Psoas muscle (tissue), 8 donors: ENCODE data around the gene ZNF263. TPM values are rescaled to one million over a fixed set of nuclear protein-coding genes. Genes with fewer than 3 reads are reported as not detected.

Experiments used
- ATAC-seq, 4 donors: fragments of 200-7000 bp; cut with Tn5 transposase; one replicate each; pipeline ENCODE4 v1.9.1; 2020; ENCODE audit warnings: moderate library complexity in 3 of 4, mild to moderate bottlenecking in 2 of 4
- DNase-seq, 2 donors: peaks; one replicate each; pipeline ENCODE4 v3.0.0-alpha.2; 2020
- H3K27ac ChIP-seq: fragments of 200-600 bp; one replicate; pipeline ENCODE4 v1.8.0; 2022
- H3K27me3 ChIP-seq, 3 donors: fragments of 200-600 bp in 1 of 3; one replicate each; pipeline versions ENCODE4 v1.6.1 to v1.8.0; 2013 to 2022; ENCODE audit warnings: low read length in 2 of 3, mild to moderate bottlenecking in 2 of 3, moderate library complexity in 1 of 3; ENCODE audit not compliant: insufficient read depth in 3 of 3
- H3K36me3 ChIP-seq, 2 donors: fragments of 200-600 bp in 1 of 2; one replicate each; pipeline versions ENCODE4 v1.6.1 to v1.8.0; 2013 to 2022; ENCODE audit warnings: low read depth in 1 of 2, mild to moderate bottlenecking in 1 of 2, moderate library complexity in 1 of 2; ENCODE audit not compliant: insufficient read depth in 1 of 2
- H3K4me1 ChIP-seq: fragments of 200-600 bp; one replicate; pipeline ENCODE4 v1.8.0; 2022
- H3K4me3 ChIP-seq: fragments of 200-600 bp; one replicate; pipeline ENCODE4 v1.8.0; 2022; ENCODE audit warnings: mild to moderate bottlenecking
- H3K9me3 ChIP-seq: fragments of 200-600 bp; one replicate; pipeline ENCODE4 v1.8.0; 2022
- WGBS, 3 donors: extraction: QIAGEN DNeasy Blood & Tissue Kit; methylation state at CpG; one replicate each; pipeline versions ENCODE4 v1.1.6 to v1.1.7; 2013; 5-methylcytosine and 5-hydroxymethylcytosine counted together
- intact Hi-C, 2 donors: fragments of 100-400 bp; cut with DNase I; formaldehyde crosslinking; loops; one replicate each; pipeline versions ENCODE4 v1.11.0 to v1.14.2; 2022
- polyA plus RNA-seq, 3 donors: library from polyadenylated mRNA; stranded (reverse); fragments of 200-250 nt; gene quantifications; one replicate each; pipeline ENCODE4 v1.2.3, GENCODE V29; 2013
- total RNA-seq, 4 donors: library from RNA; stranded (reverse); fragmentation: NEBNext Ultra II Directional in 2 of 4; extraction: Animal tissue kit (Norgen Biotek cat#: 25700) in 2 of 4; gene quantifications; one replicate each; pipeline versions ENCODE4 v1.2.1 to v1.2.4, GENCODE V29; 2021 to 2023
- TF ChIP-seq, protein P1 (sequence below): fragments of 200-600 bp; IDR thresholded peaks from one replicate; pipeline ENCODE4 v1.8.0; 2022; ENCODE audit warnings: antibody characterized with exemption
- donor health status: healthy with polysubstance abuse.
- donor health status: DM: no; HTN: no; CAD: no; lungs with moderate emphysema.
- donor health status: Bipolar disorder and iron deficiency.
- donor health status: healthy.
- donor health status: DM: yes; HTN: yes; CAD: no.
- donor health status: DM: no; HTN: no; CAD: no.
- donor health status: DM: no; HTN: no; CAD: no.
- donor health status: DM: yes; HTN: yes; CAD: no.

Gene ZNF263
- total and polyA plus RNA-seq, 7 donors = 6.1 to 23.9 (median 11.8) TPM

DNA sequence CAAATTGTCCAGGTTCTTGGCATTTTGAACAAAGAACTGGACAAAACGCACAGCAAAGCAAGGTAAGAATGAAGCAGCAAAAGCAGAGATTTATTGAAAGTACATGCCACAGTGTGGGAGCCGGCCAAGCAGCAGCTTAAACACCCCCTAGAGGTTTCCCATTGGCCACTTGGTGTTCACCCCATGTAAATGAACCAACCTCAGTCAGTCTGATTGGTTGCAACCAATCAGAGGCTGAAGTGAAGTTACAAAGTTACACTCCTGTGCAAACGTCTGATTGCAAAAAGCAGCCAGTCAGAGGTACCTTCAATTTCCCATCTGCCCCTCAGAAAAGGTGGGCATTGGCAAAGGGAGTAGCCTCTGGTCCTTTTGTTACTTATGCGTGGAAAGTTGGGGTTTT lies 8.8 kb upstream of the ZNF263 start:
- ATAC-seq (no peak), DNase-seq (no peak)
- no peak overlapping the region for H3K27ac ChIP-seq
- H3K36me3 ChIP-seq = no peaks in the 10 kb centered on the region
- intact Hi-C loops = no loop called here
- peaks cover 4% of the 10 kb centered on the region for H3K9me3 ChIP-seq
- TF ChIP-seq, protein P1, sequence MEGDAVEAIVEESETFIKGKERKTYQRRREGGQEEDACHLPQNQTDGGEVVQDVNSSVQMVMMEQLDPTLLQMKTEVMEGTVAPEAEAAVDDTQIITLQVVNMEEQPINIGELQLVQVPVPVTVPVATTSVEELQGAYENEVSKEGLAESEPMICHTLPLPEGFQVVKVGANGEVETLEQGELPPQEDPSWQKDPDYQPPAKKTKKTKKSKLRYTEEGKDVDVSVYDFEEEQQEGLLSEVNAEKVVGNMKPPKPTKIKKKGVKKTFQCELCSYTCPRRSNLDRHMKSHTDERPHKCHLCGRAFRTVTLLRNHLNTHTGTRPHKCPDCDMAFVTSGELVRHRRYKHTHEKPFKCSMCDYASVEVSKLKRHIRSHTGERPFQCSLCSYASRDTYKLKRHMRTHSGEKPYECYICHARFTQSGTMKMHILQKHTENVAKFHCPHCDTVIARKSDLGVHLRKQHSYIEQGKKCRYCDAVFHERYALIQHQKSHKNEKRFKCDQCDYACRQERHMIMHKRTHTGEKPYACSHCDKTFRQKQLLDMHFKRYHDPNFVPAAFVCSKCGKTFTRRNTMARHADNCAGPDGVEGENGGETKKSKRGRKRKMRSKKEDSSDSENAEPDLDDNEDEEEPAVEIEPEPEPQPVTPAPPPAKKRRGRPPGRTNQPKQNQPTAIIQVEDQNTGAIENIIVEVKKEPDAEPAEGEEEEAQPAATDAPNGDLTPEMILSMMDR = no peak
- no peaks in the 10 kb centered on the region for H3K27me3 ChIP-seq
- WGBS, 3 donors = 41 to 53% (median 50%) methylated on average over 4 of the region's 4 CpGs
- no peaks in the 10 kb centered on the region for H3K4me1 ChIP-seq
- no peak overlapping the region for H3K4me3 ChIP-seq

DNA sequence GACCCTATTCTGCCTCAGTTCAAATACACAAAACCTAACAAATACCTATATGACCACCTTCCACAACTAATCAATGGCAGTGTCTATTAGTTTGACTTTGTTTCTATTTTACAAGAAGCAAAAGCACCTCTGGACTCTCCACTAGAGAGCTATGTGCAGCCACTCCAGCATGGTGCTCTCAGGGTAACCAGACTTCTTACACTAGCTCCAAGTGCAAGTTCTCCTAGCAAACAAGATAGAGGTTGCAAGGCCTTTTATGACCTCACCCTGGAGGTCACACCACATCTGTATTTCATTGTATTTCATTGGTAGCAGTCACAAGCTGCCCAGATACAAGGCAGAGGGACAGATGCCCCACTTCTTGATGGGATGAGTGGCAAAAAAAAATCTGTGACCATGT lies 8.3 kb upstream of the ZNF263 start:
- Histone ChIP-seq H3K36me3 (no peaks in the 10 kb centered on the region), H3K4me3 (no peak overlapping the region), H3K9me3 (peaks cover 2% of the 10 kb centered on the region), H3K4me1 (no peaks in the 10 kb centered on the region), H3K27ac (no peak overlapping the region), H3K27me3 (no peaks in the 10 kb centered on the region)
- TF ChIP-seq, protein P1 = no peak
- no peak for ATAC-seq
- intact Hi-C loops = no loop called here
- DNase-seq = no peak

DNA sequence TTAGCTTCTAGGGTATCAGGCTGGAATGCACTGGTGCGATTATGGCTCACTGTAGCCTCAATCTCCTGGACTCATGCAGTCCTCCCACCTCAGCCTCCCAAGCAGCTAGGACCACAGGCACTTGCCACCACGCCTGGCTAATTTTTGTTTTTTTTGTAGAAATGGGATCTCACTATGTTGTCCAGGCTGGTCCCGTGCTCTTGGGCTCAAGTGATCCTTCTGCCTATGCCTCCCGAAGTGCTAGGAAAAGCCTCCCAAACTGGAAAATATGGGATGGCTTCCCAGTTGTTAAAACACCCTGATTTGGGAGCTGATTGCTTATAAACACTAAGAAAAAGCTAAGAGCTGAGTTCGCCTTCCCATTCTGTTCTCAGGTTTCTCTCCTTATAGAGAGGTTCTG lies 6.6 kb upstream of the ZNF263 start:
- Histone ChIP-seq H3K4me1 (no peaks in the 10 kb centered on the region), H3K27me3 (no peaks in the 10 kb centered on the region), H3K4me3 (no peak overlapping the region), H3K36me3 (no peaks in the 10 kb centered on the region), H3K9me3 (no peaks in the 10 kb centered on the region), H3K27ac (no peak overlapping the region)
- ATAC-seq = no peak
- TF ChIP-seq, protein P1 = no peak
- DNase-seq = no peak
- intact Hi-C loops = no loop called here
- 75 to 81% (median 75%) methylated on average over 5 of the region's 5 CpGs for WGBS, 3 donors

DNA sequence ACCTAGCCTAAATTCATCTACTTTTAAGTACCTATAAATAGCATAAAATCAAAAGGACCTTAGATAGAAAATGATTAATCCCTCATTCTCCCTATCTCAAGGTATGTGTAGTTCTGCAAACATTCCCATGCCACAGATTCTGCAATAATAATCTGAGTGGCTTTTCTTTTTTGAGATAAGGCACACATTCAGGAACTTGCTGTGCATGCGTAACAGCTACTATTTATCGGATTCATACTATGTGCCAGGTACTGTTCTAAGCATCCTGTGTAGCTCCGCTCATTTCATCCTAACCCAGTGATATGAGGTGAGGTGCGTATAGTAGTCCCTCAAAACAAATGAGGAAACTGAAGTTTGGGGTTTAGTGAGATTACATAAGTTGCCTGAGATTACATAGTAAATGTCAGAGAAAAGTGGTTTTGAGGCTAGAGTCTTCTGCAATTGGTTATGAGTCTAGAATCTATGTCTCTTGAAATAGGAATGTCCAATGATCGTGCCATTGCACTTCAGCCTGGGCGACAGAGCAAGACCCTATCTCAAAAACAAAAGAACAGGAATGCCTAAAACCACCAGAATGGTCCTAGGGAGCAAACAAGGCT lies 2.0 kb upstream of the ZNF263 start:
- WGBS, 3 donors = 92 to 96% (median 93%) methylated on average over 6 of the region's 6 CpGs
- no peak for DNase-seq
- Histone ChIP-seq H3K27me3 (no peaks in the 10 kb centered on the region), H3K36me3 (peaks cover 2 to 9% of the 10 kb centered on the region in 2 donors), H3K27ac (no peak overlapping the region), H3K4me1 (peaks cover 15% of the 10 kb centered on the region), H3K4me3 (no peak overlapping the region), H3K9me3 (no peaks in the 10 kb centered on the region)
- TF ChIP-seq, protein P1 = no peak
- intact Hi-C loops = loop anchor here in 1 of 2 donors (5.0 kb wide), 1 partner anchor 221 kb away; the partner anchor contains the start of gene CLUAP1
- ATAC-seq = no peak
